Endometrial microvascular endothelial cells (primary cell): ENCODE data around the gene IQUB. TPM values are rescaled to one million over a fixed set of nuclear protein-coding genes. Genes with fewer than 3 reads are reported as not detected.
"Not testable (repeated sequence)": the region's sequence is repeated elsewhere in the genome, so short reads cannot be mapped to it uniquely, and the experiment has no call there.

Experiments
- in situ Hi-C: cut with HindIII; loops from 2 replicates; pipeline ENCODE4 v1.10.0; 2017; ENCODE audit warnings: low sequenced_read_pairs, low pct_unique_long_range_greater_than_20kb; ENCODE audit errors: inconsistent ontology term
- total RNA-seq: library from RNA; depleted of rRNA; stranded (reverse); fragments of >200 nt; gene quantifications from one replicate; pipeline ENCODE4 v1.2.3, GENCODE V29; 2015; ENCODE audit errors: inconsistent ontology term

The IQUB gene
- total RNA-seq, 1 donor from 2014 or later = 0.09 TPM

GRCh38 chr7:123499211-123499970, 35.0 kb downstream of the IQUB start:
- in situ Hi-C loops = no loop called here

GRCh38 chr7:123498601-123499000, 35.8 kb downstream of the IQUB start:
- in situ Hi-C loops = no loop called here

DNA sequence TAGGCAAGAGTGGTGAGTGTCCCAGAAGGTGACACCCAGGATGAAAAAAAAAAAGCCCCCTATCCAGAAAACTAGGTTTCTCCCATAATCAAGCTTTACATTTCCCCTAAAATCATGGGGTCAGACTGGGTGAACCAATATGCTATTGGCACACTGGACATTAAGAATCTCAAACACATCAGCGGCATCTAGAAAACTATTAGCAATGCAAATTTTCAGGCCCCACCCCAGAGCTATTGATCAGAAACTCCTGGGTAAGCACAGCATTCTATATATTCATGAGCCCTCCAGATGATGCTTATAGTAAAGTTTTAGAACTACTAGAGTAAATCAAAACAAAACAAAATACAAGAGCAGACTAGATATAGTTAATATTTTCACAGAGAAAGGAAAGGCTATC, 36.4 kb downstream of the IQUB start:
- in situ Hi-C loops = no loop called here

DNA sequence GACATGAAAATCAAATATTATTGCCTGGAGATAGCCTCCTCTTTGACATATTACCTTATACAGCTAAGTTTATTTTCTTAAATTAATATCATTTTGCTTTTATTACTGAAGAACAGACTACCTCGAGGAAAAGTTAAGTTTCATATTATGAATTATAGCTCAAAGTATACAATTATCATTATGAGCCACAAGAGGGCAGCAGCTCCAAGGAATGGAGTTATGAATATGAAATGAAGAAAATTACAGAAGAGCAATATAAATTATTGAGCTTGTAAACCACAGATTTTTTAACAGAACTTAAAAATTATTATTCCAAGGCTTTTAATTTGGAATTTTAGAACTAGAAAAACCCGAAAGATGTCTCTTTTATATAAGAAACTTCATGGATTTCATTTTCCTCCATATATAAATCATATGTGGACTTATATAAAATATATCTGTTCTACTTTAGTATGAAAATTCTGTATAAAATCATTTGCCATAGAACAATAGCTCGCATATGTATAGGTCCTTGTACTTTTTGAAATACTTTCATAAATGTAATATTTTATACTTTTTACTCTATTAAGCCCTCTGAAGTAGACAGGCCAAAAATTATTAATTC, 40.1 kb downstream of the IQUB start:
- in situ Hi-C loops = no loop called here

DNA sequence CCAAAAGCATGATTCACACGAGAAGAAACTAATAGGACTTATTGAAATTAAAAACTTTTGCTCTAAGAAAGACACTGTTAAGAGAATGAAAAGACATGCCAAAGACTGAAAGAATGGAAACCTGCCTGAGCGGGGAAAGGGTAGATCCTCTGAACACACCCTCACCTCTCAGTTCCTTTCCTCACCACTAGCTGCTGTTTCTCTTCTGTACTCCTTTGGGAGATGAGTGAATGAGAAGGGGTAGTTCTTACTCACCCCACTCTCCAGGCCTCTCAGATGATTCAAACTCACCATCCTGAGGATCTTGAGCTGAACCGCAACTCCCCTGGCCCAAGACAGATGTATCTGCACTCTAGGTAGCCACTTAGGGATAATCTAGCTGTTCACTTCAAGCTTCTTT, 41.9 kb downstream of the IQUB start:
- in situ Hi-C loops = no loop called here

DNA sequence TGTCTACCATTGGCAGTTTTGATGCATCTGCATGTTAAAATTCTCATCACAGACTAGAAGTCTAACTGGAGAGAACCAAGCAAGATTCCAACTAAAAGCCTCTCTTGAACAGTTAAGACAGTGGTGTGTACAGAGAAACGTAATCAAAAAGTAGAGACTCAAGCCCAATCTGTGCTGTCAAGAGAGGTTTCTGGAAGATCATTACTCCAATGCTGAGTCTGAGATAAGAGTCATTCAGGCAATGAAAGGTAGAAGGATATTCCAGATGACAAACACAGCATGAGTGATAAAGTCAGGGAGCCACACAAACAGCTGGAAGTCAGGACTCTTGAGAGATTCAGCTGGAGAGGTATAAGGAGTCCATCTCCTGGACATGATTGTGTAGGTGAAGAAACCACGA, 48.7 kb downstream of the IQUB start:
- in situ Hi-C loops = no loop called here

DNA sequence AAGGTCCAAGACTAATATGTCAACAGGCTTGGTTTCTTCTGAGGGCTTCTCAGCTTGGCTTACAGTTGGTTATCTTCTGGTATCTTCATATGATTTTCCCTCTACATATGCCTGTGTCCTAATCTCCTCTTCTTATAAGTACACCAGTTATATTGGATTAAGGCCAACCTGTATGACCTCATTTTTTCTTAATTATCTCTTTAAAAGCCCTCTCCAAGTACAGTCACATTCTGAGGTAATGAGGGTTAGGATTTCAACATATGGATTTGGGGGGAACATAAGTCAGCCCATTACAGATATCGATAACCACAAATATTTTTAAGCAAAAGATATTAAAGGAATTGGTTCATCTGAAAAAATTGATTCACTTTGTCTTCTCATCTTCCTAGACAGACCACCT, 49.2 kb downstream of the IQUB start:
- in situ Hi-C loops = no loop called here

GRCh38 chr7:123484199-123484598, 50.2 kb downstream of the IQUB start:
- in situ Hi-C loops = no loop called here

DNA sequence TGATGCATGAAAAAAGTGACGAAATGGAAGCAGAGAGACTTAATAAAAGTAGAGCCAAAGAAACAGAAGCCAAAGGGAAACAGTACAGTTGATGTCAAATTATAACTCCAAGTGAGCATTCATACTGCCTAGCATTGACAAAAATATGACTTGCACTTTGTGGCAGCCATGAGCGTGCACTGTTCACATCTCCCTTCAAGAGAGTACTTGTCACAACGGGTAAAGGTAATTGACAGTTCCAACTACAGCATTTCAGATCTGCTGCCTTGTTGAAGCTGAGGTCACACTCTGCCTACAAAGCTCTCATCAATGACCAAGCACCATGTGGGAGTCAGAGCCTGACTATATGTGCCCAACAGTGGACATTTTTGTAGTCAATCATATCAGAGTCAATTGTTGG, 54.3 kb downstream of the IQUB start:
- in situ Hi-C loops = no loop called here

DNA sequence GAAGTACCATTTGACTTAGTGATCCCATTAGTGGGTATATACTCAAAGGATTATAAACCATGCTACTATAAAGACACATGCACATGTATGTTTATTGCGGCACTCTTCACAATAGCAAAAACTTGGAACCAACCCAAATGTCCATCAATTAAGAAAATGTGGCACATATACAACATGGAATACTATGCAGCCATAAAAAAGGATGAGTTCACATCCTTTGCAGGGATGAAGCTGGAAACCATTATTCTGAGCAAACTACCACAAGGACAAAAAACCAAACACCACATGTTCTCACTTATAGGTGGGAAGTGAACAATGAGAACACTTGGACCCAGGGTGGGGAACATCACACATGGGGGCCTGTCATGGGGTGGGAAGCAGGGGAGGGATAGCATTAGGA, 56.3 kb downstream of the IQUB start:
- in situ Hi-C loops = not testable (repeated sequence)

DNA sequence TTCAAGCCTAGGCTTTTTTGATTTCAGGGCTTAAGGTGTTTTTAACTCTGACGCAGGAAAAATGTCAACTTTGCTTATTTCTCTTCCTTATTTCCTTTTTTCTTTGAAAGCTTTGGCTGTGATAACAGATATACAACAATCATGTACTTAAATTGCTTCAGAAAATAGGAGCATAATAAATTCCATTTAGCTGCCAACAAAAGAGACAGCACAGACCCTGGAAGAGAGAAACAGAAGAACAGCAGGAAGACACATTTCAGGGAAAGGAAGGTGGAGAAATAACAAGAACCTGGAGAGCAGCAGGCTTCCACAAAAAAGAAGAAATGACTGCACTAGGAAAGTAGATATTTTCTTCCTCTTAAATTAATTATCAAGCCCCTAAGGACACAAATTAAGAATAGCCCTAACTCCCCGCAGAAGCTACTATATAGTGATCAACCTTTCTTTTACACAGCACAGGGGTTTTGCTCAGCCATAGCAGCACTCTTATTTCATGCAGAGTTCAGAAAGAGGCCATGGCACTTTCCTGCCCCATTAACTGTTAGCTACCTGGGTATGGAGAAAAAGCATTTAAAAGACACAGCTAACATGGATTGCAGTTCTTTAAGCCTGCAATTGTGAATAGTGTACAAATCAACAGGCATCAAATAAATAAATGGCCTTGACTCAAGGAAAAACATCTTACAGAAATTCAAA, 61.5 kb downstream of the IQUB start:
- in situ Hi-C loops = no loop called here

GRCh38 chr7:123472327-123472726, 62.1 kb downstream of the IQUB start:
- in situ Hi-C loops = no loop called here

- in situ Hi-C loops = no loop called here
Observed at GRCh38 chr7:123468303-123468702, 66.1 kb downstream of the IQUB start.

DNA sequence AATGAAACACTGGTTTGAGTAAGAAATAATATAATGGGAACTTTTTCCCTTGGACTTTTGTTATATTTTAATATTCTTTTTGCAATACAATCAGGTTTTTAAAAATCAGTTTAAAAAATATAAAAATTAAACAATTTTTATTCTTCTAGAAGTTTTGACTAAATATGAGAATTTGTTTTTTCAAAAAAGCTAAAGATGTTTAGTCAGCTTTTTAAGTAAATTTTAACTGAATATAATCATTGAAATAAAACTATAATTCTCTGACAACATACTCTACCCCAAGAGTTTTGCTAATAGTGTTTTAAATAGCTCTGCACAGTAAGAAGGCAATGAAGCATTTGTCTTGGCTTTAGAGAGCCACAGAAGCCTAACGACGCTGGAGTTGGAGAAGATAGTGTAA, 70.5 kb downstream of the IQUB start:
- in situ Hi-C loops = no loop called here

- in situ Hi-C loops = no loop called here
Observed at GRCh38 chr7:123460616-123461015, 73.8 kb downstream of the IQUB start.

- in situ Hi-C loops = no loop called here
Observed at GRCh38 chr7:123455965-123456470, 78.4 kb downstream of the IQUB start.

GRCh38 chr7:123440101-123440548, 94.3 kb downstream of the IQUB start:
- in situ Hi-C loops = no loop called here

GRCh38 chr7:123439191-123439590, 95.2 kb downstream of the IQUB start:
- in situ Hi-C loops = no loop called here

- in situ Hi-C loops = no loop called here
Observed at GRCh38 chr7:123437447-123437995, 96.9 kb downstream of the IQUB start.
